ENCODE data around the gene MAPK6. TPM values are rescaled to one million over a fixed set of nuclear protein-coding genes. Genes with fewer than 3 reads are reported as not detected.
A peak's percentile ranks its signal among the peaks of the same experiment; 100 is the strongest.

MAPK6 gene
- total and polyA plus RNA-seq, 11 donors: 3.6 to 26.2 (median 17.5) TPM

GRCh38 chr15:52102463-52102862 is 83.4 kb downstream of the MAPK6 start:
- Histone ChIP-seq H3K9me3 (no peaks in the 10 kb centered on the region), H3K27me3 (no peaks in the 10 kb centered on the region), H3K27ac (no peak overlapping the region), H3K4me1 (peaks cover 0 to 14% (median 0%) of the 10 kb centered on the region in 12 donors), H3K4me3 (no peak overlapping the region), H3K36me3 (no peaks in the 10 kb centered on the region)
- ATAC-seq (no peak), DNase-seq (no peak)
- intact Hi-C loops (cut with DNase I): no loop called here
- 84 to 91% (median 87%) methylated on average over 2 of the region's 2 CpGs for WGBS, 4 donors
- no peak for TF ChIP-seq POLR2A (IDR thresholded peaks at IDR 0.05)
- TF ChIP-seq CTCF (IDR thresholded peaks at IDR 0.05): no peak

GRCh38 chr15:52103217-52104207 is 84.5 kb downstream of the MAPK6 start:
- 74 to 82% (median 75%) methylated on average over 5 of the region's 5 CpGs for WGBS, 4 donors
- DNase-seq: peak in 1 of 5 donors; percentile 60
- intact Hi-C loops (cut with DNase I): no loop called here

GRCh38 chr15:52104532-52105004 is 85.5 kb downstream of the MAPK6 start:
- Histone ChIP-seq H3K4me1 (peaks cover 0 to 10% (median 0%) of the 10 kb centered on the region in 12 donors), H3K9me3 (no peaks in the 10 kb centered on the region), H3K4me3 (no peak overlapping the region), H3K27me3 (peaks cover 0 to 10% (median 0%) of the 10 kb centered on the region in 9 donors), H3K27ac (no peak overlapping the region), H3K36me3 (no peaks in the 10 kb centered on the region)
- WGBS, 4 donors: 63 to 78% (median 75%) methylated on average over 5 of the region's 5 CpGs
- ATAC-seq: no peak
- intact Hi-C loops (cut with DNase I): no loop called here
- no peak for TF ChIP-seq POLR2A (IDR thresholded peaks at IDR 0.05)
- no peak for TF ChIP-seq CTCF (IDR thresholded peaks at IDR 0.05)
- DNase-seq: no peak

More at GRCh38 chr15:52103217-52104207, 84.5 kb downstream of the MAPK6 start:
- peaks cover 0 to 10% (median 0%) of the 10 kb centered on the region in 12 donors for H3K4me1 ChIP-seq
- TF ChIP-seq CTCF (IDR thresholded peaks at IDR 0.05) (no peak), POLR2A (IDR thresholded peaks at IDR 0.05) (no peak)
- H3K9me3 ChIP-seq: no peaks in the 10 kb centered on the region
- H3K4me3 ChIP-seq: no peak overlapping the region
- peaks cover 0 to 4% (median 0%) of the 10 kb centered on the region in 9 donors for H3K27me3 ChIP-seq
- no peak overlapping the region for H3K27ac ChIP-seq
- peak in 2 of 4 donors; percentile 65 to 79 for ATAC-seq
- H3K36me3 ChIP-seq: no peaks in the 10 kb centered on the region

GRCh38 chr15:52105846-52106245 is 86.8 kb downstream of the MAPK6 start:
- no peak overlapping the region for H3K27ac ChIP-seq
- no peak for TF ChIP-seq POLR2A (IDR thresholded peaks at IDR 0.05)
- no peak for TF ChIP-seq CTCF (IDR thresholded peaks at IDR 0.05)
- H3K36me3 ChIP-seq: no peaks in the 10 kb centered on the region
- intact Hi-C loops (cut with DNase I): no loop called here
- 75 to 94% (median 88%) methylated on average over 2 of the region's 2 CpGs for WGBS, 4 donors
- H3K4me1 ChIP-seq: peaks cover 0 to 10% (median 0%) of the 10 kb centered on the region in 12 donors
- DNase-seq: no peak
- peaks cover 0 to 23% (median 7%) of the 10 kb centered on the region in 9 donors for H3K27me3 ChIP-seq
- ATAC-seq: no peak
- no peaks in the 10 kb centered on the region for H3K9me3 ChIP-seq
- H3K4me3 ChIP-seq: no peak overlapping the region
